DOHH2 (cell line): ENCODE results near the gene TRIM32.

Experiments
- H3F3A ChIP-seq: fragments of 200-600 bp; sonication (generic), shearing (Covaris generic); 2 replicates; pipeline ENCODE4 v1.6.0; 2016; ENCODE audit warnings: antibody characterized with exemption, mild to moderate bottlenecking; ENCODE audit not compliant: control insufficient read depth, insufficient read depth
- H3K27ac ChIP-seq: fragments of 200-600 bp; sonication (generic); 2 replicates; pipeline ENCODE4 v1.5.1; 2014; ENCODE audit warnings: low read depth, mild to moderate bottlenecking, low read length, moderate library complexity
- H3K27me3 ChIP-seq: fragments of 200-600 bp; sonication (generic); 2 replicates; pipeline ENCODE4 v1.6.1; 2014; ENCODE audit warnings: mild to moderate bottlenecking, low read length, mixed read lengths; ENCODE audit not compliant: control insufficient read depth
- H3K36me3 ChIP-seq: fragments of 200-600 bp; sonication (generic); 2 replicates; pipeline ENCODE4 v1.6.1; 2014; ENCODE audit warnings: mild to moderate bottlenecking, low read length, moderate library complexity, mixed read lengths; ENCODE audit not compliant: control insufficient read depth
- H3K4me1 ChIP-seq: fragments of 200-600 bp; sonication (generic); 2 replicates; pipeline ENCODE4 v1.6.1; 2014; ENCODE audit warnings: mild to moderate bottlenecking, low read length, mixed read lengths; ENCODE audit not compliant: control insufficient read depth
- H3K4me2 ChIP-seq: fragments of 200-600 bp; sonication (generic); 2 replicates; pipeline ENCODE4 v1.6.0; 2014; ENCODE audit warnings: mild to moderate bottlenecking, low read length, moderate library complexity
- H3K4me3 ChIP-seq: fragments of 200-600 bp; sonication (generic); 2 replicates; pipeline ENCODE4 v1.5.1; 2014; ENCODE audit warnings: mild to moderate bottlenecking, low read length, mixed read lengths
- H3K79me2 ChIP-seq: fragments of 200-600 bp; sonication (generic); 2 replicates; pipeline ENCODE4 v1.6.1; 2014; ENCODE audit warnings: mild to moderate bottlenecking, low read length, mixed read lengths; ENCODE audit not compliant: control insufficient read depth
- H3K9me2 ChIP-seq: fragments of 200-600 bp; sonication (generic); replicated peaks from 2 replicates; pipeline ENCODE4 v1.6.1; 2014; ENCODE audit warnings: mild to moderate bottlenecking, low read length, mixed read lengths; ENCODE audit not compliant: control insufficient read depth
- H3K9me3 ChIP-seq: fragments of 200-600 bp; sonication (generic); 2 replicates; pipeline ENCODE4 v1.6.1; 2014; ENCODE audit warnings: antibody characterized with exemption, low read length, mixed read lengths; ENCODE audit not compliant: control insufficient read depth, insufficient read depth
- H4K20me1 ChIP-seq: fragments of 200-600 bp; sonication (generic); 2 replicates; pipeline ENCODE4 v1.6.0; 2014; ENCODE audit warnings: low read depth, mild to moderate bottlenecking, antibody characterized with exemption, low read length, moderate library complexity; ENCODE audit not compliant: control insufficient read depth, insufficient read depth
- EZH2phosphoT487 ChIP-seq: fragments of 200-600 bp; sonication (generic); IDR thresholded peaks from 2 replicates; pipeline ENCODE4 v1.6.1; 2017; ENCODE audit warnings: borderline replicate concordance, mild to moderate bottlenecking, antibody characterized with exemption, low read length, moderate library complexity, mixed read lengths
- TF ChIP-seq, protein P1 (sequence below): fragments of 200-600 bp; sonication (generic); IDR thresholded peaks from one replicate; pipeline ENCODE4 v1.5.1; 2014; ENCODE audit warnings: antibody characterized with exemption, mild to moderate bottlenecking, low read depth, low read length; ENCODE audit not compliant: poor library complexity, severe bottlenecking

TRIM32 gene

DNA sequence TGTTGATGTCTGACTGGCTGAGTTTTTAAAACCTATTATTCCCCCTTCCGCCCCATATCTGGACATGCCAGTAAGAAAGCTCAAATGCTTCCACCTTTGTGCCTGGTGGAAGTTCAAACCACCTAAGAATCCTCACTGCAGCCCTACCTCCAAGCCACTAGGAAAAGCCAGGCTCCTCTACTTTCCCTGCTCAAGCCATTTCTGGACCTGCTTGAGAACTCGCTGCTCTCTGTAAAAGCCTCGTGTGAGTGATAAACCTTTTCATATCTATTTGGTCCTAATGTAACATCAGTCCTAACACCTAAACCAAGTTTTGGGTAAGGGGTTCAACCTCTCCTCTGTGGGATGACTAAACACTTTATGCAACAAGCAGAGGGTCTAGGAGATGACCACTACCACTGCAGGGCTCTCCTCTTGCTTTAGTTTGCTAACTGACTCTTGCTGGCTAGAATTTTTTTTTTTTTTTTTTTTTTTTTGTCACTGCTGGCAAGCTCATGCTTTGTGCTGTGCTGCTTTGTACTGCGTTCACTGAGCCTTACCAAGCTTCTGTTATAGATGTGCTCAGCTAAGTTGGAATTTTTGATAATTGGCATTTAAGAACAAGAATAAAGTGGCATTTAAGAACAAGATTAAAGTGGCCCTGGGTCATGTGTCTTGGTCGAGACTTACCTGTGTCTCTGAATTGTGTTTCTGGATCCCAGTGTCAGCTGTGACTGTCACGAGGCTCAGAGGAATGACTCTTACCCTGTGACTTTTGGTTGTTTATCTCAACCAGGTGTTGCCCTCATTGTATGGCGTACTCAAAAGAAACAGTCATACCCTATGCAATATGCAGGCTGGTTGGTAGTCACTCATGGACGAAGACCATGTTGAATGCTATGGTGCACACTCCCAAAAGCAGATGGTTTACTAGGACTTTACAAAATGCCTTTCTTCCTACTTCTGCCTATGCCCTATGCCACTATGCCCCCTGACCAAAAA is 19.5 kb downstream of the TRIM32 start:
- Histone ChIP-seq H3K9me3 (no peaks in the 10 kb centered on the region), H3K27me3 (no peaks in the 10 kb centered on the region), H4K20me1 (no peaks in the 10 kb centered on the region), H3K79me2 (no peaks in the 10 kb centered on the region), H3K4me1 (no peaks in the 10 kb centered on the region), H3K27ac (no peak overlapping the region), H3F3A (no peaks in the 10 kb centered on the region), H3K4me3 (no peak overlapping the region), H3K4me2 (no peak overlapping the region), H3K9me2 (no peaks in the 10 kb centered on the region), H3K36me3 (peaks cover 10% of the 10 kb centered on the region; the same call in 1 of the 2 replicates)
- TF ChIP-seq, protein P1, sequence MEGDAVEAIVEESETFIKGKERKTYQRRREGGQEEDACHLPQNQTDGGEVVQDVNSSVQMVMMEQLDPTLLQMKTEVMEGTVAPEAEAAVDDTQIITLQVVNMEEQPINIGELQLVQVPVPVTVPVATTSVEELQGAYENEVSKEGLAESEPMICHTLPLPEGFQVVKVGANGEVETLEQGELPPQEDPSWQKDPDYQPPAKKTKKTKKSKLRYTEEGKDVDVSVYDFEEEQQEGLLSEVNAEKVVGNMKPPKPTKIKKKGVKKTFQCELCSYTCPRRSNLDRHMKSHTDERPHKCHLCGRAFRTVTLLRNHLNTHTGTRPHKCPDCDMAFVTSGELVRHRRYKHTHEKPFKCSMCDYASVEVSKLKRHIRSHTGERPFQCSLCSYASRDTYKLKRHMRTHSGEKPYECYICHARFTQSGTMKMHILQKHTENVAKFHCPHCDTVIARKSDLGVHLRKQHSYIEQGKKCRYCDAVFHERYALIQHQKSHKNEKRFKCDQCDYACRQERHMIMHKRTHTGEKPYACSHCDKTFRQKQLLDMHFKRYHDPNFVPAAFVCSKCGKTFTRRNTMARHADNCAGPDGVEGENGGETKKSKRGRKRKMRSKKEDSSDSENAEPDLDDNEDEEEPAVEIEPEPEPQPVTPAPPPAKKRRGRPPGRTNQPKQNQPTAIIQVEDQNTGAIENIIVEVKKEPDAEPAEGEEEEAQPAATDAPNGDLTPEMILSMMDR: no peak
- no peak for TF ChIP-seq EZH2phosphoT487

DNA sequence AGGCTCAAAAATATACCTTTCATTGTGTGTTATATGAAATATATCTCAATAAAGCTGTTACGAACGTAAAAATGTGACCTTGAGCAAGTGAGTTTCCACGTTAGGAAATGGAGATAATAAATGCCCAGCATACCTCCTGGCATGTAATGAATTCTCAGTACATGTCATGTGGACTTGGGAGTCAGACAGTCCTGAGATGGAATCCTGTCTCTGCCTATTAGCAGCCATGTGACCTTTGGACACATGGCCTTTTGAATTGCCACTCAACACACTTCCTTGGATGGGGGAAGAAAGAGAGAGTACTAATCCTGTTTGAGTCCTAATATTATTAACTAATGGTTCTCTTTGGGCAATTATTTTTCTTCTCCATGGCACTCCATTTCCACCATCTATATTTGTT is 25.7 kb downstream of the TRIM32 start:
- H4K20me1 ChIP-seq: no peaks in the 10 kb centered on the region
- H3K9me2 ChIP-seq: no peaks in the 10 kb centered on the region
- H3K4me2 ChIP-seq: no peak overlapping the region
- H3K9me3 ChIP-seq: no peaks in the 10 kb centered on the region
- no peaks in the 10 kb centered on the region for H3F3A ChIP-seq
- H3K4me3 ChIP-seq: no peak overlapping the region
- no peaks in the 10 kb centered on the region for H3K4me1 ChIP-seq
- TF ChIP-seq, protein P1: no peak
- TF ChIP-seq EZH2phosphoT487: no peak
- no peak overlapping the region for H3K27ac ChIP-seq
- no peaks in the 10 kb centered on the region for H3K36me3 ChIP-seq
- no peaks in the 10 kb centered on the region for H3K27me3 ChIP-seq
- H3K79me2 ChIP-seq: no peaks in the 10 kb centered on the region

DNA sequence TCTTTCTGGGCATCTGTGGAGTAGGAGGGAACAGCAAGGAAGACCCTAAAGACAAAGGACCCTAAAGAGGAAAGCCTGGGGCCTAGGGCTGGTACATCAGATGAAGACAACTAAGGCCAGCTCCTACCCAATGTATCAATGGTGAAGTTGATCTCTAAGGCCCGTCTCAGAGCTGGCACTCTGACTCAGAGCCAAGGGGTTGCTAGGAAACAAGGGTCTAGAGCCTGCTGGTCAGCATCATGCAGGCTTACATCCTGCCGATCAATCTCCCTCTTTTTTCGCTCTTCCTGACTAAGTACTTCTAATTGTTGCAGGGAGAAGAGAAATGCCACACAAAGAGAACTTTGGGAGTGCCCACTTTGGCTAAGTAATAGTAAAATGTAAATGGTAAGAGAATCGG is 26.2 kb downstream of the TRIM32 start:
- Histone ChIP-seq H3K9me2 (no peaks in the 10 kb centered on the region), H3F3A (no peaks in the 10 kb centered on the region), H3K36me3 (no peaks in the 10 kb centered on the region), H3K27me3 (no peaks in the 10 kb centered on the region), H3K27ac (no peak overlapping the region), H3K4me2 (no peak overlapping the region), H4K20me1 (no peaks in the 10 kb centered on the region), H3K9me3 (no peaks in the 10 kb centered on the region), H3K4me1 (no peaks in the 10 kb centered on the region), H3K4me3 (no peak overlapping the region), H3K79me2 (no peaks in the 10 kb centered on the region)
- no peak for TF ChIP-seq EZH2phosphoT487
- TF ChIP-seq, protein P1: no peak
